ENCODE data around the gene SETBP1. TPM values are rescaled to one million over a fixed set of nuclear protein-coding genes. Genes with fewer than 3 reads are reported as not detected.
A peak's percentile ranks its signal among the peaks of the same experiment; 100 is the strongest.

SETBP1 gene
- total RNA-seq, 1 donor from 2014 or later, result 39.5 TPM

- Histone ChIP-seq H3K36me3 (no peaks in the 10 kb centered on the region), H3K4me1 (peaks cover 4% of the 10 kb centered on the region), H3K27me3 (no peaks in the 10 kb centered on the region), H3K27ac (no peak overlapping the region), H3K9me3 (no peaks in the 10 kb centered on the region), H3K4me3 (no peak overlapping the region)
- ATAC-seq (no peak), DNase-seq (no peak)
- no peak for TF ChIP-seq CTCF (IDR thresholded peaks at IDR 0.05)
- intact Hi-C loops (cut with DNase I), result no loop called here
Observed at GRCh38 chr18:44848644-44849335, 168.1 kb downstream of the SETBP1 start.

GRCh38 chr18:44849361-44849760, 168.7 kb downstream of the SETBP1 start:
- peaks cover 4% of the 10 kb centered on the region for H3K4me1 ChIP-seq
- no peak for TF ChIP-seq CTCF (IDR thresholded peaks at IDR 0.05)
- intact Hi-C loops (cut with DNase I), result no loop called here

GRCh38 chr18:44850001-44850400, 169.3 kb downstream of the SETBP1 start:
- intact Hi-C loops (cut with DNase I), result no loop called here
- H3K36me3 ChIP-seq, result no peaks in the 10 kb centered on the region
- peaks cover 4% of the 10 kb centered on the region for H3K4me1 ChIP-seq
- no peak overlapping the region for H3K4me3 ChIP-seq
- DNase-seq, result no peak
- no peak overlapping the region for H3K27ac ChIP-seq
- no peak for ATAC-seq
- H3K27me3 ChIP-seq, result no peaks in the 10 kb centered on the region
- no peak for TF ChIP-seq CTCF (IDR thresholded peaks at IDR 0.05)
- H3K9me3 ChIP-seq, result no peaks in the 10 kb centered on the region

More at GRCh38 chr18:44849361-44849760, 168.7 kb downstream of the SETBP1 start:
- H3K27ac ChIP-seq, result no peak overlapping the region
- no peaks in the 10 kb centered on the region for H3K27me3 ChIP-seq
- no peak for DNase-seq
- no peaks in the 10 kb centered on the region for H3K36me3 ChIP-seq
- no peak for ATAC-seq
- H3K4me3 ChIP-seq, result no peak overlapping the region
- no peaks in the 10 kb centered on the region for H3K9me3 ChIP-seq

GRCh38 chr18:44851856-44852621, 171.4 kb downstream of the SETBP1 start:
- no peaks in the 10 kb centered on the region for H3K9me3 ChIP-seq
- peaks cover 12% of the 10 kb centered on the region for H3K4me1 ChIP-seq
- TF ChIP-seq CTCF (IDR thresholded peaks at IDR 0.05), result no peak
- no peak overlapping the region for H3K4me3 ChIP-seq
- ATAC-seq (no peak), DNase-seq (no peak)
- no peak overlapping the region for H3K27ac ChIP-seq
- H3K27me3 ChIP-seq, result no peaks in the 10 kb centered on the region
- intact Hi-C loops (cut with DNase I), result no loop called here
- no peaks in the 10 kb centered on the region for H3K36me3 ChIP-seq

- H3K4me1 ChIP-seq, result peaks cover 13% of the 10 kb centered on the region
- no peak for TF ChIP-seq CTCF (IDR thresholded peaks at IDR 0.05)
- H3K27ac ChIP-seq, result no peak overlapping the region
- no peaks in the 10 kb centered on the region for H3K27me3 ChIP-seq
- intact Hi-C loops (cut with DNase I), result no loop called here
- peak; percentile 42 for ATAC-seq
- no peaks in the 10 kb centered on the region for H3K36me3 ChIP-seq
- DNase-seq, result no peak
- H3K9me3 ChIP-seq, result no peaks in the 10 kb centered on the region
- no peak overlapping the region for H3K4me3 ChIP-seq
Observed at GRCh38 chr18:44852818-44853217, 172.1 kb downstream of the SETBP1 start.
